ENCODE data around the gene ACSS2. TPM values are rescaled to one million over a fixed set of nuclear protein-coding genes. Genes with fewer than 3 reads are reported as not detected.

Gene ACSS2
- total and polyA plus RNA-seq, 10 of the 15 experiments (the other 5 are each of a cell fraction or from before 2014, with no cell fraction given), result 2.8 to 37.2 (median 24.2) TPM

GRCh38 chr20:34974246-34974645 lies 97.8 kb downstream of the ACSS2 start:
- POLR2A ChIA-PET, result no interaction called here
- Histone ChIP-seq H3K79me2 (ENCODE audit: control insufficient read depth, insufficient read depth, low read length) (no peaks in the 10 kb centered on the region), H3K9me3 (replicated peaks; ENCODE audit: control insufficient read depth, insufficient read depth, low read length) (no peaks in the 10 kb centered on the region), H3K9ac (ENCODE audit: control insufficient read depth, insufficient read depth, low read length) (no peak overlapping the region), H3K4me3 (no peak overlapping the region), H4K20me1 (ENCODE audit: control insufficient read depth, insufficient read depth) (no peaks in the 10 kb centered on the region), H3K4me1 (ENCODE audit: control insufficient read depth, insufficient read depth, low read length) (no peaks in the 10 kb centered on the region), H3K36me3 (ENCODE audit: control insufficient read depth in 2 of 2, insufficient read depth in 2 of 2, low read length in 1 of 2) (no peaks in the 10 kb centered on the region), H3K27ac (ENCODE audit: control insufficient read depth, insufficient read depth) (no peak overlapping the region), H3K4me2 (ENCODE audit: control insufficient read depth, insufficient read depth) (no peak overlapping the region), H3K27me3 (replicated peaks in 1 of 2; ENCODE audit: control insufficient read depth in 2 of 2, insufficient read depth in 2 of 2, low read length in 1 of 2) (no peaks in the 10 kb centered on the region), H2AFZ (ENCODE audit: control insufficient read depth, low read depth, low read length) (no peak overlapping the region)
- CTCF ChIA-PET, result no interaction called here
- RAD21 ChIA-PET (ENCODE audit: unreplicated experiment), result interaction anchor here (0.6 kb wide), 1 partner anchor 17 kb away, joined by 3 read pairs; no protein-coding TSS in a partner anchor
- intact Hi-C loops (cut with micrococcal nuclease; ENCODE audit: unreplicated experiment) (no loop called here), in situ Hi-C loops (cut with MboI) (no loop called here)
- 25% methylated on average over 3 of the region's 4 CpGs for WGBS (ENCODE audit: insufficient coverage, insufficient replicate concordance, low lambda C conversion rate, missing lambda C conversion rate)
- BruUV-seq (replicated peaks), result no TSS peak
- ATAC-seq (no peak), FAIRE-seq (no peak), DNase-seq (ENCODE audit: low read depth, low spot score) (no peak)
- SMC1A ChIA-PET (ENCODE audit: uncharacterized antibody, unreplicated experiment), result interaction anchor here (1.1 kb wide), 1 partner anchor 33 kb away, joined by 3 read pairs; no protein-coding TSS in a partner anchor
- TF ChIP-seq PAX5 (IDR thresholded peaks at IDR 0.05; ENCODE audit: borderline replicate concordance, low read depth, low read length) (no peak), CREM (IDR thresholded peaks at IDR 0.05; ENCODE audit: low read depth) (no peak), ETV6 (conservative IDR thresholded peaks at IDR 0.05 in 1 of 2, IDR thresholded peaks at IDR 0.05 in 1 of 2; ENCODE audit: borderline replicate concordance in 1 of 2, low read depth in 1 of 2) (no peak), STAT1 (conservative IDR thresholded peaks at IDR 0.05) (no peak), MYB (IDR thresholded peaks at IDR 0.05; ENCODE audit: borderline replicate concordance, low read depth, low read length) (no peak), HDAC2 (IDR thresholded peaks at IDR 0.05) (no peak), SUPT20H (IDR thresholded peaks at IDR 0.05; ENCODE audit: borderline replicate concordance, control insufficient read depth, low read depth, low read length) (no peak), SPI1 (IDR thresholded peaks at IDR 0.05; ENCODE audit: borderline replicate concordance, insufficient read depth, low read depth, low read length) (no peak), YBX1 (IDR thresholded peaks at IDR 0.05) (no peak), GABPA (IDR thresholded peaks at IDR 0.05; ENCODE audit: low read depth) (no peak), CEBPB (IDR thresholded peaks at IDR 0.05; ENCODE audit: borderline replicate concordance in 1 of 2, low read depth in 2 of 2, low read length in 2 of 2) (no peak), NR2C1 (IDR thresholded peaks at IDR 0.05) (no peak)
- TF ChIP-seq, protein P1, sequence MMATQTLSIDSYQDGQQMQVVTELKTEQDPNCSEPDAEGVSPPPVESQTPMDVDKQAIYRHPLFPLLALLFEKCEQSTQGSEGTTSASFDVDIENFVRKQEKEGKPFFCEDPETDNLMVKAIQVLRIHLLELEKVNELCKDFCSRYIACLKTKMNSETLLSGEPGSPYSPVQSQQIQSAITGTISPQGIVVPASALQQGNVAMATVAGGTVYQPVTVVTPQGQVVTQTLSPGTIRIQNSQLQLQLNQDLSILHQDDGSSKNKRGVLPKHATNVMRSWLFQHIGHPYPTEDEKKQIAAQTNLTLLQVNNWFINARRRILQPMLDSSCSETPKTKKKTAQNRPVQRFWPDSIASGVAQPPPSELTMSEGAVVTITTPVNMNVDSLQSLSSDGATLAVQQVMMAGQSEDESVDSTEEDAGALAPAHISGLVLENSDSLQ (IDR thresholded peaks at IDR 0.05), result no peak
- TF ChIP-seq, protein P2, sequence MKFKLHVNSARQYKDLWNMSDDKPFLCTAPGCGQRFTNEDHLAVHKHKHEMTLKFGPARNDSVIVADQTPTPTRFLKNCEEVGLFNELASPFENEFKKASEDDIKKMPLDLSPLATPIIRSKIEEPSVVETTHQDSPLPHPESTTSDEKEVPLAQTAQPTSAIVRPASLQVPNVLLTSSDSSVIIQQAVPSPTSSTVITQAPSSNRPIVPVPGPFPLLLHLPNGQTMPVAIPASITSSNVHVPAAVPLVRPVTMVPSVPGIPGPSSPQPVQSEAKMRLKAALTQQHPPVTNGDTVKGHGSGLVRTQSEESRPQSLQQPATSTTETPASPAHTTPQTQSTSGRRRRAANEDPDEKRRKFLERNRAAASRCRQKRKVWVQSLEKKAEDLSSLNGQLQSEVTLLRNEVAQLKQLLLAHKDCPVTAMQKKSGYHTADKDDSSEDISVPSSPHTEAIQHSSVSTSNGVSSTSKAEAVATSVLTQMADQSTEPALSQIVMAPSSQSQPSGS (IDR thresholded peaks at IDR 0.05; ENCODE audit: low read length), result no peak
- TF ChIP-seq, protein P3, sequence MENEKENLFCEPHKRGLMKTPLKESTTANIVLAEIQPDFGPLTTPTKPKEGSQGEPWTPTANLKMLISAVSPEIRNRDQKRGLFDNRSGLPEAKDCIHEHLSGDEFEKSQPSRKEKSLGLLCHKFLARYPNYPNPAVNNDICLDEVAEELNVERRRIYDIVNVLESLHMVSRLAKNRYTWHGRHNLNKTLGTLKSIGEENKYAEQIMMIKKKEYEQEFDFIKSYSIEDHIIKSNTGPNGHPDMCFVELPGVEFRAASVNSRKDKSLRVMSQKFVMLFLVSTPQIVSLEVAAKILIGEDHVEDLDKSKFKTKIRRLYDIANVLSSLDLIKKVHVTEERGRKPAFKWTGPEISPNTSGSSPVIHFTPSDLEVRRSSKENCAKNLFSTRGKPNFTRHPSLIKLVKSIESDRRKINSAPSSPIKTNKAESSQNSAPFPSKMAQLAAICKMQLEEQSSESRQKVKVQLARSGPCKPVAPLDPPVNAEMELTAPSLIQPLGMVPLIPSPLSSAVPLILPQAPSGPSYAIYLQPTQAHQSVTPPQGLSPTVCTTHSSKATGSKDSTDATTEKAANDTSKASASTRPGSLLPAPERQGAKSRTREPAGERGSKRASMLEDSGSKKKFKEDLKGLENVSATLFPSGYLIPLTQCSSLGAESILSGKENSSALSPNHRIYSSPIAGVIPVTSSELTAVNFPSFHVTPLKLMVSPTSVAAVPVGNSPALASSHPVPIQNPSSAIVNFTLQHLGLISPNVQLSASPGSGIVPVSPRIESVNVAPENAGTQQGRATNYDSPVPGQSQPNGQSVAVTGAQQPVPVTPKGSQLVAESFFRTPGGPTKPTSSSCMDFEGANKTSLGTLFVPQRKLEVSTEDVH (IDR thresholded peaks at IDR 0.05; ENCODE audit: low read depth, partially characterized antibody), result no peak
- TF ChIP-seq, protein P4, sequence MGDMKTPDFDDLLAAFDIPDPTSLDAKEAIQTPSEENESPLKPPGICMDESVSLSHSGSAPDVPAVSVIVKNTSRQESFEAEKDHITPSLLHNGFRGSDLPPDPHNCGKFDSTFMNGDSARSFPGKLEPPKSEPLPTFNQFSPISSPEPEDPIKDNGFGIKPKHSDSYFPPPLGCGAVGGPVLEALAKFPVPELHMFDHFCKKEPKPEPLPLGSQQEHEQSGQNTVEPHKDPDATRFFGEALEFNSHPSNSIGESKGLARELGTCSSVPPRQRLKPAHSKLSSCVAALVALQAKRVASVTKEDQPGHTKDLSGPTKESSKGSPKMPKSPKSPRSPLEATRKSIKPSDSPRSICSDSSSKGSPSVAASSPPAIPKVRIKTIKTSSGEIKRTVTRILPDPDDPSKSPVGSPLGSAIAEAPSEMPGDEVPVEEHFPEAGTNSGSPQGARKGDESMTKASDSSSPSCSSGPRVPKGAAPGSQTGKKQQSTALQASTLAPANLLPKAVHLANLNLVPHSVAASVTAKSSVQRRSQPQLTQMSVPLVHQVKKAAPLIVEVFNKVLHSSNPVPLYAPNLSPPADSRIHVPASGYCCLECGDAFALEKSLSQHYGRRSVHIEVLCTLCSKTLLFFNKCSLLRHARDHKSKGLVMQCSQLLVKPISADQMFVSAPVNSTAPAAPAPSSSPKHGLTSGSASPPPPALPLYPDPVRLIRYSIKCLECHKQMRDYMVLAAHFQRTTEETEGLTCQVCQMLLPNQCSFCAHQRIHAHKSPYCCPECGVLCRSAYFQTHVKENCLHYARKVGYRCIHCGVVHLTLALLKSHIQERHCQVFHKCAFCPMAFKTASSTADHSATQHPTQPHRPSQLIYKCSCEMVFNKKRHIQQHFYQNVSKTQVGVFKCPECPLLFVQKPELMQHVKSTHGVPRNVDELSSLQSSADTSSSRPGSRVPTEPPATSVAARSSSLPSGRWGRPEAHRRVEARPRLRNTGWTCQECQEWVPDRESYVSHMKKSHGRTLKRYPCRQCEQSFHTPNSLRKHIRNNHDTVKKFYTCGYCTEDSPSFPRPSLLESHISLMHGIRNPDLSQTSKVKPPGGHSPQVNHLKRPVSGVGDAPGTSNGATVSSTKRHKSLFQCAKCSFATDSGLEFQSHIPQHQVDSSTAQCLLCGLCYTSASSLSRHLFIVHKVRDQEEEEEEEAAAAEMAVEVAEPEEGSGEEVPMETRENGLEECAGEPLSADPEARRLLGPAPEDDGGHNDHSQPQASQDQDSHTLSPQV (IDR thresholded peaks at IDR 0.05), result no peak

All from GM12878 (cell line).